ENCODE measurements around the gene SLC35E1. TPM values are rescaled to one million over a fixed set of nuclear protein-coding genes. Genes with fewer than 3 reads are reported as not detected.

The SLC35E1 gene
- total and polyA plus RNA-seq, 2 of the 13 experiments (the other 11 are each of a cell fraction or from before 2014, with no cell fraction given), result 21.2 to 46.5 TPM

DNA sequence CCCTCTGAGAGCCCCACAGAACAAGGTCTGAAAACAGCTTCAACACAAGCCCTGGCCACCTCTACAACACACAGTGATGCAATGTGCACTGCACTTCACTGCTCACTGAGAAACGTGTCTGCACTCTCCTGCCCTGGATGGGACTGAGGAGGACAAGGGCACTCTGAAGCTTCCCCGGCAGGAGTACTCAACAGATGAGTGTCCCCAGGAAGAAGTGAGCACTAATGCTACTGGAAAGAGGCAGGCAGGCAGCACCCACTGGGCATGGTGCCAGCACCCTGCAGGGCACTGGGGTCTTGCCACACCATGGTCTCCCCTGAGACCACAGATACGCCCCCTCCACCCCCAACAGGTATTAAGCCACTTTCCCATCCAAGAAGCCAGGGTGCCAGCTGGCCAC, 17.7 kb upstream of the SLC35E1 start:
- CTCF ChIA-PET (ENCODE audit: low intra/inter-chr PET ratio, low total read pairs), result no interaction called here
- Histone ChIP-seq H4K20me1 (ENCODE audit: insufficient read depth, low read length) (peaks cover 6% of the 10 kb centered on the region), H3K9ac (ENCODE audit: insufficient read depth, low read depth, low read length) (no peak overlapping the region), H3K4me2 (ENCODE audit: low read depth, low read length) (no peak overlapping the region), H2AFZ (ENCODE audit: low read length) (no peak overlapping the region), H3K36me3 (replicated peaks in 1 of 2; ENCODE audit: control insufficient read depth in 1 of 2, insufficient read depth in 2 of 2, low read length in 2 of 2) (0 out of 5 replicates have a peak, but pooled peaks cover 0 to 4% of the 10 kb centered on the region in 2 experiments), H3K9me3 (ENCODE audit: low read length) (no peaks in the 10 kb centered on the region), H3K4me3 (replicated peaks in 1 of 3; ENCODE audit: insufficient read depth in 1 of 3, low read depth in 2 of 3, low read length in 3 of 3) (no peak overlapping the region), H3K27me3 (ENCODE audit: control insufficient read depth in 1 of 2, insufficient read depth in 2 of 2, low read length in 2 of 2) (no peaks in the 10 kb centered on the region), H3K79me2 (ENCODE audit: insufficient read depth, low read length) (peaks cover 89% of the 10 kb centered on the region), H3K4me1 (ENCODE audit: insufficient read depth, low read length) (peaks cover 2% of the 10 kb centered on the region; the same call in 1 of the 2 replicates), H3K27ac (ENCODE audit: extremely low read length, insufficient read depth, low read length) (no peak overlapping the region)
- DNase-seq (ENCODE audit: low spot score), result no peak
- TF ChIP-seq RBM39 (IDR thresholded peaks at IDR 0.05; ENCODE audit: low read depth, low read length, poor library complexity, severe bottlenecking) (no peak), SUZ12 (IDR thresholded peaks at IDR 0.05; ENCODE audit: low read depth, low read length) (no peak), NR3C1 (CRISPR knock-in tag; IDR thresholded peaks at IDR 0.05) (no peak), SETDB1 (CRISPR knock-in tag; IDR thresholded peaks at IDR 0.05; ENCODE audit: borderline replicate concordance) (no peak), ZNF513 (CRISPR knock-in tag; conservative IDR thresholded peaks at IDR 0.05) (no peak), ASH2L (IDR thresholded peaks at IDR 0.05; ENCODE audit: insufficient read length, low read depth, low read length) (no peak), GZF1 (CRISPR knock-in tag; IDR thresholded peaks at IDR 0.05) (no peak), FOXM1 (CRISPR knock-in tag; IDR thresholded peaks at IDR 0.05) (no peak), ZNF136 (CRISPR knock-in tag; IDR thresholded peaks at IDR 0.05; ENCODE audit: low read depth) (no peak), ZNF24 (IDR thresholded peaks at IDR 0.05) (no peak), POLR2AphosphoS2 (IDR thresholded peaks at IDR 0.05; ENCODE audit: low read depth, low read length) (no peak), ZNF777 (CRISPR knock-in tag; IDR thresholded peaks at IDR 0.05) (no peak), ZNF570 (CRISPR knock-in tag; IDR thresholded peaks at IDR 0.05; ENCODE audit: borderline replicate concordance) (no peak), ZNF550 (CRISPR knock-in tag; IDR thresholded peaks at IDR 0.05; ENCODE audit: borderline replicate concordance) (no peak)
- TF ChIP-seq, protein P1, sequence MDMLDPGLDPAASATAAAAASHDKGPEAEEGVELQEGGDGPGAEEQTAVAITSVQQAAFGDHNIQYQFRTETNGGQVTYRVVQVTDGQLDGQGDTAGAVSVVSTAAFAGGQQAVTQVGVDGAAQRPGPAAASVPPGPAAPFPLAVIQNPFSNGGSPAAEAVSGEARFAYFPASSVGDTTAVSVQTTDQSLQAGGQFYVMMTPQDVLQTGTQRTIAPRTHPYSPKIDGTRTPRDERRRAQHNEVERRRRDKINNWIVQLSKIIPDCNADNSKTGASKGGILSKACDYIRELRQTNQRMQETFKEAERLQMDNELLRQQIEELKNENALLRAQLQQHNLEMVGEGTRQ (IDR thresholded peaks at IDR 0.05; ENCODE audit: low read depth, low read length), result no peak
- TF ChIP-seq, protein P1 (CRISPR knock-in tag; IDR thresholded peaks at IDR 0.05; ENCODE audit: borderline replicate concordance), result no peak
- TF ChIP-seq, protein P2, sequence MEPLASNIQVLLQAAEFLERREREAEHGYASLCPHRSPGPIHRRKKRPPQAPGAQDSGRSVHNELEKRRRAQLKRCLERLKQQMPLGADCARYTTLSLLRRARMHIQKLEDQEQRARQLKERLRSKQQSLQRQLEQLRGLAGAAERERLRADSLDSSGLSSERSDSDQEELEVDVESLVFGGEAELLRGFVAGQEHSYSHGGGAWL (CRISPR knock-in tag; IDR thresholded peaks at IDR 0.05), result no peak
- intact Hi-C loops (cut with micrococcal nuclease; ENCODE audit: unreplicated experiment), result no loop called here
- 89% methylated on average over 3 of the region's 3 CpGs for WGBS (ENCODE audit: low lambda C conversion rate)
- in situ Hi-C loops (cut with HindIII; ENCODE audit: extremely low pct_ligation_motif_present, low pct_unique_long_range_greater_than_20kb), result no loop called here
- ATAC-seq, result no peak
- FAIRE-seq, result no peak
- POLR2A ChIA-PET, result no interaction called here
- no TSS peak for BruUV-seq (replicated peaks)

Measured in HepG2 (cell line).